GM21825 (cell line): ENCODE data around the gene STK17B.

ENCODE experiments used
- ATAC-seq: cut with Tn5 transposase; IDR thresholded peaks from one replicate; pipeline ENCODE4 v1.9.1; 2021; ENCODE audit warnings: mild to moderate bottlenecking, moderate library complexity; ENCODE audit not compliant: unreplicated experiment

Gene STK17B

DNA sequence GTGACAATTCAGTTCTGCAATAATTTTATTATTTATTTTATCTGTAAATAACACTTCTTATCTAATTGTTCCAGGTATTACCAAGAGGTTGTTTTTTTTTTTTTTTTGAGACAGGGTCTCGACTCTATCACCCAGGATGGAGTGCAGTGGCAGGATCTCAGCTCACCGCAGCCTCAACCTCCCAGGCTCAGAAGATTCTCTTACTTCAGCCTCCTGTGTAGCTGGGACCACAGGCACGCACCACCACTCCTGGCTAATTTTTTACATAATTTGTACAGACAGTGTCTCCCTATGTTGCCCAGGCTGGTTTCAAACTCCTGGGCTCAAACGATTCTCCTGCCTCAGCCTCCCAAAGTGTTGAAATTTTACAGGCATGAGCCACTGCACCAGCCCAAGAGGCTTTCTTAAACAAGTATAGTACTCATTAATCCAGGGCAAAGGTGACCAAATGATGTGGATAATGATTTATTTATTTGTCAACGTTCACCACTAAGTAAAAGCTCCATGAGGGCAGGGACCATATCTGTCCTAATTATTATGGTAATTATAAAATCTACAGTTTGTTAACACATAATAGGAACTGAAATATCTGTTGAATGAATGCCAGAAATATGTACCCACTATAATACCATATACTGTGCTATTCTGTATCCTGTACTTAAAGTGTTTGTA is 12.0 kb downstream of the STK17B start:
- ATAC-seq: no peak

DNA sequence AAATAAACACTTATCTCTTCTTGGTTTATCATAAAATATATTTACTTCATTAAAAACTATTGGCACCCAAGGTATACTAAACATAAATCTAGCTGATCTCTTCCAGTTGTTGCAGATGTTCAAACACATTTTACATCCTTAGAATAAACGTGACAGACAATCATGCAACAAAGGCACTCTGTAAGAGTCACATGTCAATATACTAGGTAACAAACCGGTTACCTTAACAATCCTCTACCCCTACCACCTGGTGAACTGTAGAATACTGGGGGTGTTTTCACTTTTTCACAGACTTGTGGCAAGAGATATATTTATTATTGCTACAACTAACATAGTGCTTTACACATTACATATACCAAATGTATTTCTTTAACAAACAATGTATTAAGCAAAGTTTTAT is 15.8 kb downstream of the STK17B start:
- no peak for ATAC-seq

DNA sequence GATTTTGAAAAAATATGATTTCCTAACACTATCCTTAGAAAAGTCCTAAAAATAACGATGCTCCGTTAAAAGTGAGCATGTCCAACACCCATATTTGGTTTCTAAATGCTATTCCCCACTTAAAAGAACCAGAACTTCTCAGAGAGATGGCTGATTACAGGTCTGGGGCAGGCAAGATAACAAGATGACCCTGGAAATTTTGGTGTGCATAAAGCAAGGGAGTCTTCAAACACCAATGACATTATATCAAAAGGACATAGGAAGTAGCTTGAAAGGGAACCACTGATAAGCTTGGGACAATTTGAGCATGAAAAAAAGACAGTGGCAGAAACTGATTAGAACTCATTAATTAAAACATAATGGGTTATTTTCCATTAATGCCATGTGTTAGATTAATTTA is 17.9 kb downstream of the STK17B start:
- no peak for ATAC-seq

DNA sequence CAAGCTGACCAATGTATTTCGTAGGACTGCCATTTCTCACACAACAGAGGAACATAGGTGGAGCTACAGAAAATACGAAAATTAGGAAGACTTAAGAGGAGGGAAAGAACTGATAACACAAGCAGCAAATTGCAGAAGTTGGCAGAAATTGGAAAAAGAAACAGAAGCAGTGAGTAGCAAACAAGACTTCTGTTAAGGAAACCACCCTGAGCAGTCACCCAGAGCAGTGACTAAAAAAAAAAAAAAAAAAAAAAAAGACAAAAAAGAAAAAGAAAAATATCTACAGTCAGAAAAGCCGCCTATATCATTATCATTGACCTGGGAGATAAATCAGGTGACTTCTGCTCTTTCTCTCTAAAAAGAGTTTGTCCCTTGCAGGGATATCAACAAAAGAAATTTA is 21.4 kb downstream of the STK17B start:
- ATAC-seq: no peak

DNA sequence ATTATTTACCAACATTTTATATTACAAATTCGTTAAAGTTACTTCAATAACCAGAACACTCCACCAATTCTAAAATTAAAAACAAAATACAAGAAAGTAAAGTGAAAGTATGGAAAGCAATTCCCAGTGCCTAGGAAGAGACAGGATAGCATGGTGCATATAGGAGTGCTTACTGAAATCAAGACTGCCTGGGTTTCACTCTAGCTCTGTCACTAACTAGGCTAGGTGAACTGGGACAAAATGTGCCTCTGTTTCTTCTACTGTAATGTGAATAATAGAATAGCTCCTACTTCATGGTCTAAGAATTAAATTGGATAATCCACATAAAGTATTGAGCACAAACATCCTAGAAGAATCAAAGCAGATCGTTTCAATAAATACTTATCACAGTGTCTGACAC is 22.6 kb downstream of the STK17B start:
- ATAC-seq: no peak

DNA sequence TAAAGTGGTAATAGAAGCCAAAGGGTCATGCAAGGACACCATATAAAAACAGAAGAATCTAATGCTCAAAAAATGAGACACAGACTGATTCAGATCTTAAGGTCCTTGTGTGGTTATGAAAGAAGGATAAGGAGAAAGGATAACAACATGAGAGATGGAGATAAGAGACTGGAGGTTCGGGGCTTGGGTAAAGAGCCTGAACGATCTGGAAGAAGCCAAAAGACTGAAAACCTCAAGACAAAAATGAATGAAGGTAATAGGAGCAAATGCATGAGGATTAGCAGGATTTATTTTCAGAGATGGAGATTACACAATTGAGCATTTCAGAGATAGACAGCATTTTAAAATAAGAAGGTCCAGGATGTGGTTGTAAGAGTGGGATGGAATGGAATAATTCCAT is 26.1 kb downstream of the STK17B start:
- no peak for ATAC-seq

DNA sequence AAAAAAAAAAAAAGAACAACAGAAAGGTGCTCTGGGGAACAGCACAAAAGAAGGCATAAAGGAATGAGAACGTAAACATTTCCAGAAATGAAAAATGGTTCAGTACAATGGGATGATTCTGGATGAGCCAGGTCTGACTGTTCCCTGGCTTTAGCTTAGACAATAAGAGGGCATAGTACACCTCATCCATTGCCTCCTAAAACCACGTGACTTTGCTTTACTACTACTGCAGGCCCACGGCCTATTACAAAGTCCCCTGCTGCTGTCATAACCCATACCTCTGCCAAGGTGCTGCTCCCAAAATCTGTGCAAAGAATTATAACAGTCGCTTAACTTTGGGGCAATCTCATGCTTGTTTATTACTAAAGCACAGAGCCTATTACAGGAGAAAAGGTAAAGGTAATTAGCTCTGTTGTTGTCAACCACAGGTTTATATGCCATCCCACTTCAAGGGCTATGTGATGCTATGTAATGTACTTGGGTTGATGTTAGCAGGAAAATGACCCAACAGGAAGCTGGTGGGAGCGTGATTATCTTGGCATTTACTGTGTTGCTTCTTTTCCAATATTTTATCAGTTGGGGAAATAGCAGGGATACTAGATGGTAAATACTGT is 26.8 kb downstream of the STK17B start:
- no peak for ATAC-seq

DNA sequence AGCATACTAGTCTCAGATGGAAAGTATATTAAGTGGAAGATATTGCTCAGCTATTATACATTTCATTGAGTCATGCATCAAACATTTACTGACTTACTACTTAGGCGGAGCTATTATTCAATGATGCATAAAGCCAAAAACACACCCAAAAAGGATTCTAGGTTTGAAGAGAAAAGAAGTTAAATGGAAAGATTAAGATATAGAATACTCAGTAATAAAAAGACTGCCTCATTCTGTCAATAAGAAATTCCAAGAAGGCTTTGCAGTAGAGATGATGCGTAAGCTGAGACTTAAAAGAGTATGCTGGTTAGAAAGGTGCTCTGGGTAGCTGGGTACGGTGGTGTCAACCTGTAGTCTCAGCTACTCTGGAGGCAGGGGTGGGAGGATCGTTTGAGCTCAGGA is 27.6 kb downstream of the STK17B start:
- no peak for ATAC-seq

DNA sequence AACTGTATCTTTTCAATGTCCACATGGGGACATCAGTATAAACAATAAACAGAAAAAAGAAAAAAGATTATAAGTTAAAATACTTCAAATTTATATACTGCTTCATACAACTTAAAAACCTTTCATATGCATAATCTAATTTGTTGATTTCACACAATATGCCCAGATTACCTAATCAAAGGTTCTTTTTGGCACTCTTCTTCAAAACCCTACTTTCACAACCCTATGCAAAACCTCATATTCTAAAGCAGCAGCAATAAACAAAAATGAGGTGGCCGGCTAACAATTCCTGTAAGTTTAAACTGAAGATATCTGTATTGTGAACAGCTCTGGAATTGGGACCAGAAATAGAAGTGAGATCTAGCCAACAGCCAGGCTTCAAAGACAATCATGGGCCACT is 28.6 kb downstream of the STK17B start:
- ATAC-seq: no peak

DNA sequence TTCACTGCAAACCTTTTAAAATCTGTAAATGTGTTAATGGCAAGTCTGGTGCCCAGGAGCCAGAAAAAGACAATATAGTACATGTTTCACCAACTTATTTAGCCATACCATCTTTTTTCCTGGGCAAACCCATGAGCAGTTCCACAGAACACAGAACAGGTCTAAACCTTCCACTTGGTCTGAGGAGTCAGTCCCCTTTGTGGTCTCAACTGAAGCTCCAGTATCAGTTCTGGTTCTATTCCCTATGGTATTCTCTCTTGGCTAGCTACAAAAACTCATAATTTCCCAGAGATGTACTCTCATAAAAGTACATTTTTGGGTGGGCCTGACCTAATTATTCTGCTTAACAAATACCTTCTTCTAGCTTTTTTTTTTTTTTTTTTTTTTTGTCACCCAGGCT is 31.2 kb downstream of the STK17B start:
- ATAC-seq: no peak

DNA sequence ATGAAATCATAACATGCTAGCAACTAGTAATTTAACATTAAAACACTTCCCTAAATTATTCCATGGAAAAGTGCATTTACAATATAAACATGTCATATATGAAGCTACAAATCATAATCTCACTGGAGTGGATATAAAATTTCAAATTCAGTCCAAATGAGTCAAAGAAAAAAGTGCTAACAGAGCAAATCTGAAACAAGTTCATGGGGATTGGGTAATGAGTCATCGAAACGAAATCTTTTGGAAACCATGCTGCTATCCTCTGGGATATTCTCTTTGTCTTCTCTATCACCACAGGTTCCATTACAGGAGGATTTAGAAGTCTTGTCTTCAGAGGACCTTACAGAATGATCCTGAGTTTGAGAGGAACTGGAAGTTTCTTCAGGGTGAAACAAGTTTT is 34.1 kb downstream of the STK17B start:
- no peak for ATAC-seq

DNA sequence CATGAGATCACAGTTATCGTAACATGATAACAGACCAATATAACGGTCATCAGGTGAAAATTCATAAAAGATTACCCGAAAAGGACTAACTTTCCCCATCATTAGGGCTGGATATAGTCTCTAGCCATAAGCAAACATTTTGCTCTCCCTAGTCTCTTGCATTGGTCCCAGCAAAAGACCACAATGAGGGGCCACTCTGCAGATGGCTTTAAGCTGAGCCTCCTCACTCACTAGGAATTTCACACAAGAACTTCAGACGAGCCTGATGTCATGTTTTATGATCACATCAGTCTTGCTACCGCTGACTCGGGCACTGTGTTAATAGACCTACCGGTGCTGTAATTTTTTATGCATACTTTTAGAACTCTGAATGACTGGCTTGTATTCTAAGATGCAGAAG is 35.2 kb downstream of the STK17B start:
- ATAC-seq: no peak

DNA sequence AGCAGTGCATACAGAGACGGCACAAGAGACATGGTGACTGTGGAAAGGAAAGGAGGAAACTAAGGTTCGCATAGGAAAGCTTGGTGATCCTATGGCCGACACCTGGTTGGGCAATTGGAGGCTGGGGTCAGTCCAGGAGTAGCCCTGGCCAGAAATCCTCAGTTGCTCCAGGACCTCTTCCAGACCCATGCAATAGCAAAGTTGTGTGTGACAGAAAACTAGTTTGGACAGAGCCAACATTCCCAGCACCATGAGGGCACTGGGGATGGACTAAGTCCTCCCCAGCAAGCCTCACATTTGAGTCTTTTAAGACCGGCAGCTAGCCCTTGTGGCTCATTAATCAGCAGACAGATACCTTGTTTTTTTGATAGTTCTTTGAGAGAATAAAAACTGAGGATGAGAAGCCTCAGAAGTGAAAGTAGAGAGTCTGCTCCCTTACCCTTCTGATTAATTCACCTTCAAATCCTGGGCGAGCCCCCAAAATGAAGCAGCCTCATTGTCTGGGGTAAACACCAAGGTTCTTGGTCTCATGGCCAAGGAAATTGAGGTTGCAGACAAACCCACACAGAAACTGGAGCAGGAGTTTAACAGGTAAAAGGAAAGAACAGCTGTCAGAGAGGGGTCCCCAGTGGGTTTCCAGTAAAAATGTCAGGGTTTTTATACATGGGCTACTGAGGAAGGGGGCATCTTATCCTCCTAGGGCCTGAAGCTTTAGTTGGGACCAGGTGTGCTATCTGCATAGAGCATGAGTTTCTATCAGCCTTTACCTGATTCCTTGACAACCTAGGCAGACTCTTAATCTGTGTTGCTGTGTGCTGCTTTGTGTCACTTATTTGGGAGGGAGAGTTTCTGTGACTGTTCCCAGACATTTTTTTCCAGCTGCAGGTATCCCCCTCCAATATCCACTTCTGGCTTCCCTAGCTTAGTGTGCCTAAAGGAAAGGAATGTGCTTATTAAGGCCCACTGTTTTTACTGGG is 39.1 kb downstream of the STK17B start:
- ATAC-seq: no peak

DNA sequence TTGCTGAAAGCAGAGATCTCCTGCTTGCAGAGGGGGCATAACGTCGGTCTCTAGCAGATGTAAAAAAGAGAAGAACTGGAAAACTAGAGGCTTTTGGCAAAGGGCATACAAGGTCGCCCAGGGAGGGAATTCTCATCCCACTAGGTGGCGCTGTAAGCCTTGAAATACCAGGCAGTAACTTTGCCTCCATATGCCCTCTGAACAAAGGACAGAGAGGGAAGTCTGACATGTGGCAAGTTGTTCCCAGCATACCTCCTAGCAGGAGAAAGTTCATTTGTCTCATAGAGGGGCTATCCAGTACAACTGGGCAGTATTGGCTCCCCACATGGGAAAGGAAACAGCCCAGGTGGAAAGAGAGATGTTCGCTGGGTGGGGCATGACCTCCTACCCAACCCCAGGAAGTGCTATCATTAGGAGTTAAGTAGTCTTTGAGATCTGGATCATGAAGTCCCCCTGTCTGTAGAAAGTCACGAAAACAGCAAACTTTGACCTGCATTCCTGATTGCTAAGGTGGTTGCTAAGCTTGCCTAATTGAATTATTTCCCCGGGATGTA is 39.9 kb downstream of the STK17B start:
- no peak for ATAC-seq

DNA sequence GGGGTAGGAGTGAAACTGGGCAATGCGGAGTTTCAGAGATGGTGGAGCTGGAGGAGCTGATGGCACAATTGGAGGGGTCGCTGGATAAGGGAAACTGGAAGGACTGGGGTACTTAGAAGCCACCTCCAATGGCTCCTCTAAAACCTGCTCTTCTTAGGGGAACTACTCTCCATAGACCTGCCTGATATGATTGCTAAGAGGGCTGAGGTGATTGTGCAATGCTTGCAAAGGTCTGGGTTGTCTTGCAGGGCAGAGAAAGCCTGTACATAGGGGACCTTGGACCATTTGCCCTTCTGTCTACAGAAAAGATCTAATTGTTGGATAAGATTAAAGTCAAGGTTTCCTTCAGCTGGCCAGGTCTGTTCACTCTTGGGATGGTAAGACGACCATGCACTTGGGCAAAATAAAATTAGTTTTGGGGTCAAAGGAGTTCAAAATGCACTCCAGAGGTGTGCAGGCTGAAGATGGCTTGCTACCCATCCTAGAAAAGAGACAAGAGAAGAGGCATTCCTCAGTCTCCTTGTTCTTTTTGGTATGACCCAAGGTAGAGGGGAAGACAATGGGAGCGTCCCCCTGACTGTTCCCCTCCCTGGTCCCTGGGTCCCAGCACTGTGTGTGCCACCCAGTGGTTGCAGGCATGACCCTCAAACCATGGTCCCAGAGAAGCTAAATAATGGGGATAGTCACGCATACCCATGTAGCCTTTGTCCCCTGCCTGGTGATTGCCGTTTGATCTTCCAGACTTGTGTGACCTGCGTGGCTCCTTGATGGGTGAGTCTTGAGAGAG is 41.1 kb downstream of the STK17B start:
- no peak for ATAC-seq

DNA sequence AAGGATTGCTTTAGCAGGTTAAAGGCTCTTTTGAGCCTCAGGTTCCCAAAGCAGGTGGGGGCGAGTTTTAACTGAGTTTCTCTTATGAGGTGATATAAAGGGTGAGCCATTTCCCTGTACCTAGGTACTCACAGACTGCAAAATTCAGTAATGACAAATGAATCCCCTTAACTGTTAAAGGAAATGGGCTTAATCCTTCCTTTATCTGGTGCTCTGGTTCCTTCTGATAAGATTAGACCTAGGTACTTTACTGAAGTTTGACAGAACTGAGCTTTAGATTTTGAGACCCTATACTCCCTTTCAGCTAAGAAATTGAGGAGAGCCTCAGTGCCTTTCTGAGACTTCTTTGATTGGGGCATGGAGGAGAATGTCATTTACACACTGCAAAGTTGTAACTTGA is 42.6 kb downstream of the STK17B start:
- ATAC-seq: no peak

DNA sequence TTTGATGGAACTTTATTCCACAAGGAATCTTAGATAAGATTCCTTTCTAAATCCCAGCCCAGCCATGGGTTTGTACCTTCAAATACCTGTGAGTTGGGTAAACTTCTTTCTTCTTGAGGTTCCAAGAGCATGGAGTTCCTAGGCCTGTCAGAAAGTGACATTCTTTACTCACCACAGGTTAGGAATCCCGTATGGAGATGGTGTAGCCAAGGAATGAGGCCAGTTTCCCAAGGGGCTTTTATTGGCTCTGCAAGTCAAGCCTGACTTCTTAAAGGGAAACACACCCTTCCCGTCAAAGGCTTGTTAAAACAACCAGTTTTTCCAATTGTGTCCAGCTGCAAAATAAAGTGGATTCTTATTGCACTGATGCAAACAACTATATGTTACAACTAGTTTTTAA is 45.8 kb downstream of the STK17B start:
- no peak for ATAC-seq

DNA sequence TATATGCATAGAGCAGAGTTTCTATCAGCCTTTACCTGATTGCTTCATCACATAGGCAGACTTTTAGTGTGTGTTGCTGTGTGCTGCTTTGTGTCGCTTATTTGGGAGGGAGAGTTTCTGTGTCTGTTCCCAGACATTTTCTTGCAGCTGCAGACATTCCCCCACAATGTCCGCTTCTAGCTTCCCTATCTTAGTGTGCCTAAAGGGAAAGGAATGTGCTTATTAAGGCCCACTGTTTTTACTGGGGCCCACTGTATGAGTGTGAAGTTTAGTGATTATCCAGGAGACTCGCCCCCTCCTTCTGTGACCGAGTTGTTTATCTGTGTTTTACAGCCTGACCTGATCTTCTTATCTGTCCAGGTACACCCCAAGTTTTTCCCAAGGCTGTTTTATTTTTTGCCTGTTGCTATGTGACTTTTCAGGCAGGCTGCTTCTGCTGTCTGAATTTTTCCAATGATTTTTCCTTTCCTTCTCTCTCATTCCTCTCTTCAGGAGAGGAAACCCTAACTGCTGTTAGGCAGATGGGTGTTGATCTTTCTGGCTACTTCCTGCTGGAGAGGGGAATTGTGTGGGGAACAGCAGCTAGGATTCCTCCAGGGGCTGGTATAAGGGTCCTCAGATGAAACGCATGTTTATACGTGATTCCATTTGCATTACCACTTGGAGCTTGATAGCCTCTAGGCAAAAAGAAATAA is 47.6 kb downstream of the STK17B start:
- no peak for ATAC-seq

DNA sequence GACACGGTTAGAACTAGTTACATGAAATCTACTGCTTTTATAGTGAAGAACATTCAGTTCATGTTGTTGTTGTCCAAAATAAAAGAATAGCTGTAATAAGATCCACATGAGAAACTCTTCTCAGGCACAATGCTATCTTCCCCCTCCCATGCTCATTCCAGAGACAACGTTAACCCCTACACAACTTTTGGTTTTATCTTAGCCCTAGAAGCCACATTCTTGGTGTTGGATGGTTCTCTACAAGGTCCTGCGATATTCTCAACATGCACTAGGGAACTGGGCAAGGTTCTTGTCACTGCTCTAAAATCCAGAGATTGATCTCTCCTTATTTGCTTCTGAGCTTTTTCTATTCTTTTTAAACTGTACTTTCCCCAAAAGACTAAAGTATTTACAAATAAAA is 51.5 kb downstream of the STK17B start:
- ATAC-seq: no peak

DNA sequence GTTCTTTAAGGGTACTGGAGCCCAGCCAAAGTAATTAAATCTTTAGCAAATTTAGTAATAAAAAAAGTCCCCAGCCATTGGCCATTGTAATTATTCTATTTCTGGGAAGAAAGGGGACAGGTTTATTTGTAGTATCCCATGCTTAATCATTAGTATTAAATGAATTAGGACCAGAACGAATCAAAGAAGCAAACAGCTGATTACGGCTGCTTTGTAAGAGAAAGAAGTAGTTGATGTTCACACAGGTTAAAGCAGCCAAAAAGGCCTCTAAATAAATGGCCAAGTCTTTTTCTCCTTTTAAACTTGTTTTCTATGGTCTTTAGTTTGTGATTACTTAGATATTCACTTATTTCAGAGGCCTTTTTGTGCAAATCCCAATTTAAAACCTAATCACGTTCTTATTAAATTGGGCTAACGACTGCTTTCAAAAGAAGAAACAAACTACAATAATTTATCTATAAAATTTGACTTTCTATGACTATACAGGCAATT is 54.1 kb downstream of the STK17B start:
- ATAC-seq: no peak
